Measurements from ENCODE around the gene TCF4. TPM values are rescaled to one million over a fixed set of nuclear protein-coding genes. Genes with fewer than 3 reads are reported as not detected.
"Not testable (repeated sequence)": the region's sequence is repeated elsewhere in the genome, so short reads cannot be mapped to it uniquely, and the experiment has no call there.

Gene TCF4
- total and polyA plus RNA-seq, 7 experiments from 2014 or later = 0.94 to 21.8 (median 2.6) TPM

DNA sequence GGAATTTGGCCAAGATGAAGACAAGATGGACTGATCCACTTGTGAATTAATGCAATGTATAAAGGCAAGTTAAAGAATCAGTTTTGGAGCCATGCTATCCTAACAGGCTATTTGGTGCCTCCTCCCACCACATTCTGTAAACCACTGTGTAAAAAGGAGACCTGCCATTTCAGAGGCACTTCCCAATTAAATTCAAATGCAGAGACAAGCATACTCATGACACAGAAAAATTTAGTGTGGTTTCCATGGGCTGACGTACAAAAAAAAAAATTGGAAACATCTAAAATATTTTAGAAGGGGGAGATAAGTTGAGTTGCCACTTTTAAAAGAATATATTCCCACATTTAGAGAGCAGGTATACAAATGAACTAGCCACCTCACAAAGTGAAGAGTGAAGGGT lies 112.1 kb downstream of the TCF4 start:
- H3K4me1 ChIP-seq (ENCODE audit: control insufficient read depth in 2 of 2, insufficient read depth in 2 of 2, low read length in 2 of 2) = peaks cover 0 to 4% of the 10 kb centered on the region in 2 donors
- ChIA-PET CTCF (no interaction called here), POLR2A (no interaction called here)
- ATAC-seq (no peak), DNase-seq (no peak)
- Mint-ChIP-seq H3K36me3 (peaks cover 0 to 3% (median 0%) of the 10 kb centered on the region in 5 donors), H3K27ac (peak overlapping the region in 1 of 9 donors; percentile 32), H3K4me1 (peaks cover 12 to 45% (median 22%) of the 10 kb centered on the region in 7 donors), H3K4me3 (peak overlapping the region in 5 of 10 donors; percentile 22 to 79 (median 31)), H3K27me3 (peaks cover 0 to 12% (median 0%) of the 10 kb centered on the region in 5 donors), H3K9me3 (no peaks in the 10 kb centered on the region)
- no peaks in the 10 kb centered on the region for H3K27me3 ChIP-seq (ENCODE audit: control insufficient read depth in 2 of 2, insufficient read depth in 2 of 2, low read length in 2 of 2)
- no peaks in the 10 kb centered on the region for H3K9me3 ChIP-seq (ENCODE audit: control insufficient read depth in 2 of 3, low read length in 3 of 3)
- intact Hi-C loops (cut with micrococcal nuclease) = loop anchor here in 1 of 2 donors (2.0 to 5.0 kb wide), 2 partner anchors 13 to 111 kb away; partner anchors contain the start of gene TCF4
- H3K36me3 ChIP-seq (ENCODE audit: control insufficient read depth in 2 of 3, insufficient read depth in 3 of 3, low read length in 3 of 3) = no peaks in the 10 kb centered on the region
- no peak overlapping the region for H3K4me3 ChIP-seq (ENCODE audit: low read length)
- no peak overlapping the region for H3K27ac ChIP-seq (ENCODE audit: low read depth, low read length)

DNA sequence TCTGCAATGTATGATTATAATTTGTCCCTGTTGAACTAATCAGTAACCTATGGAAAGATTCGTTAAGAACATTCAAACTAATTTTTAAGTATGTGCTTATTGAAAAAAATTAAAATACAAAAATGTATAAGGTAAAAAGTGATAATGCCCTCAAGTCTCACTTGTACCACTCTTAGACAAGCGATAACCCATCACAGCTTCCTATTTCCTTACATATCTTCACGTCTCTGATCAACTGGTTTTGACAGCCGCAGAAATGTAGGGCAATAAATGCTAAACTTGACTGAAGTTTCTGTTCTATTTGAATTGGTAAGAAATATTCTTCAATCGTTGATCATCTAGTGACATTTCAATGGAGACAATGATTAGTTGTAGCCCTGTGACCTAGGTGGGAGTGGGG lies 112.5 kb downstream of the TCF4 start:
- ChIA-PET POLR2A (no interaction called here), CTCF (no interaction called here)
- H3K4me3 Mint-ChIP-seq = peak overlapping the region in 4 of 10 donors; percentile 22 to 51 (median 30)
- no peaks in the 10 kb centered on the region for H3K9me3 Mint-ChIP-seq
- H3K4me1 Mint-ChIP-seq = peaks cover 12 to 45% (median 22%) of the 10 kb centered on the region in 7 donors
- DNase-seq = no peak
- H3K36me3 Mint-ChIP-seq = peaks cover 0 to 3% (median 0%) of the 10 kb centered on the region in 5 donors
- Histone ChIP-seq H3K36me3 (ENCODE audit: control insufficient read depth in 2 of 3, insufficient read depth in 3 of 3, low read length in 3 of 3) (no peaks in the 10 kb centered on the region), H3K4me3 (ENCODE audit: low read length) (no peak overlapping the region), H3K9me3 (ENCODE audit: control insufficient read depth in 2 of 3, low read length in 3 of 3) (no peaks in the 10 kb centered on the region), H3K27me3 (ENCODE audit: control insufficient read depth in 2 of 2, insufficient read depth in 2 of 2, low read length in 2 of 2) (no peaks in the 10 kb centered on the region), H3K4me1 (ENCODE audit: control insufficient read depth in 2 of 2, insufficient read depth in 2 of 2, low read length in 2 of 2) (peaks cover 0 to 4% of the 10 kb centered on the region in 2 donors), H3K27ac (ENCODE audit: low read depth, low read length) (no peak overlapping the region)
- intact Hi-C loops (cut with micrococcal nuclease) = loop anchor here in 1 of 2 donors (5.0 kb wide), 1 partner anchor 112 kb away; the partner anchor contains the start of gene TCF4
- H3K27ac Mint-ChIP-seq = no peak overlapping the region
- no peak for ATAC-seq
- peaks cover 0 to 12% (median 0%) of the 10 kb centered on the region in 5 donors for H3K27me3 Mint-ChIP-seq

- Histone ChIP-seq H3K27ac (ENCODE audit: low read depth, low read length) (no peak overlapping the region), H3K4me3 (ENCODE audit: low read length) (no peak overlapping the region), H3K4me1 (ENCODE audit: control insufficient read depth in 2 of 2, insufficient read depth in 2 of 2, low read length in 2 of 2) (peaks cover 0 to 4% of the 10 kb centered on the region in 2 donors), H3K36me3 (ENCODE audit: control insufficient read depth in 2 of 3, insufficient read depth in 3 of 3, low read length in 3 of 3) (no peaks in the 10 kb centered on the region), H3K27me3 (ENCODE audit: control insufficient read depth in 2 of 2, insufficient read depth in 2 of 2, low read length in 2 of 2) (no peaks in the 10 kb centered on the region), H3K9me3 (ENCODE audit: control insufficient read depth in 2 of 3, low read length in 3 of 3) (no peaks in the 10 kb centered on the region)
- peaks cover 0 to 12% (median 0%) of the 10 kb centered on the region in 5 donors for H3K27me3 Mint-ChIP-seq
- peaks cover 0 to 3% (median 0%) of the 10 kb centered on the region in 5 donors for H3K36me3 Mint-ChIP-seq
- ATAC-seq (no peak), DNase-seq (no peak)
- H3K4me1 Mint-ChIP-seq = peaks cover 11 to 36% (median 22%) of the 10 kb centered on the region in 7 donors
- no peak overlapping the region for H3K27ac Mint-ChIP-seq
- H3K9me3 Mint-ChIP-seq = no peaks in the 10 kb centered on the region
- intact Hi-C loops (cut with micrococcal nuclease) = no loop called here
- ChIA-PET CTCF (no interaction called here), POLR2A (no interaction called here)
- H3K4me3 Mint-ChIP-seq = no peak overlapping the region
Observed at GRCh38 chr18:55473560-55473959, 114.4 kb downstream of the TCF4 start.

GRCh38 chr18:55473058-55473457 lies 114.9 kb downstream of the TCF4 start:
- no peaks in the 10 kb centered on the region for H3K36me3 ChIP-seq (ENCODE audit: control insufficient read depth in 2 of 3, insufficient read depth in 3 of 3, low read length in 3 of 3)
- H3K4me1 ChIP-seq (ENCODE audit: control insufficient read depth in 2 of 2, insufficient read depth in 2 of 2, low read length in 2 of 2) = peaks cover 0 to 4% of the 10 kb centered on the region in 2 donors
- H3K27me3 ChIP-seq (ENCODE audit: control insufficient read depth in 2 of 2, insufficient read depth in 2 of 2, low read length in 2 of 2) = no peaks in the 10 kb centered on the region
- no peaks in the 10 kb centered on the region for H3K9me3 ChIP-seq (ENCODE audit: control insufficient read depth in 2 of 3, low read length in 3 of 3)
- H3K4me3 ChIP-seq (ENCODE audit: low read length) = no peak overlapping the region
- CTCF ChIA-PET = no interaction called here
- intact Hi-C loops (cut with micrococcal nuclease) = no loop called here
- Mint-ChIP-seq H3K36me3 (peaks cover 0 to 3% (median 0%) of the 10 kb centered on the region in 5 donors), H3K27ac (no peak overlapping the region), H3K4me3 (no peak overlapping the region), H3K4me1 (peaks cover 6 to 32% (median 17%) of the 10 kb centered on the region in 7 donors), H3K9me3 (no peaks in the 10 kb centered on the region), H3K27me3 (peaks cover 0 to 12% (median 0%) of the 10 kb centered on the region in 5 donors)
- no peak for DNase-seq
- POLR2A ChIA-PET = no interaction called here
- no peak overlapping the region for H3K27ac ChIP-seq (ENCODE audit: low read depth, low read length)
- no peak for ATAC-seq

GRCh38 chr18:55470826-55471225 lies 117.2 kb downstream of the TCF4 start:
- no peaks in the 10 kb centered on the region for H3K4me1 ChIP-seq (ENCODE audit: control insufficient read depth in 2 of 2, insufficient read depth in 2 of 2, low read length in 2 of 2)
- H3K4me3 ChIP-seq (ENCODE audit: low read length) = no peak overlapping the region
- no peaks in the 10 kb centered on the region for H3K27me3 ChIP-seq (ENCODE audit: control insufficient read depth in 2 of 2, insufficient read depth in 2 of 2, low read length in 2 of 2)
- H3K36me3 ChIP-seq (ENCODE audit: control insufficient read depth in 2 of 3, insufficient read depth in 3 of 3, low read length in 3 of 3) = no peaks in the 10 kb centered on the region
- H3K27me3 Mint-ChIP-seq = peaks cover 6 to 15% (median 10%) of the 10 kb centered on the region in 5 donors
- H3K4me3 Mint-ChIP-seq = no peak overlapping the region
- no peak overlapping the region for H3K27ac Mint-ChIP-seq
- intact Hi-C loops (cut with micrococcal nuclease) = no loop called here
- no peak overlapping the region for H3K27ac ChIP-seq (ENCODE audit: low read depth, low read length)
- ChIA-PET CTCF (no interaction called here), POLR2A (no interaction called here)
- ATAC-seq (no peak), DNase-seq (no peak)
- H3K4me1 Mint-ChIP-seq = peaks cover 0 to 9% (median under 1%) of the 10 kb centered on the region in 7 donors
- no peaks in the 10 kb centered on the region for H3K9me3 ChIP-seq (ENCODE audit: control insufficient read depth in 2 of 3, low read length in 3 of 3)
- H3K9me3 Mint-ChIP-seq = no peaks in the 10 kb centered on the region
- no peaks in the 10 kb centered on the region for H3K36me3 Mint-ChIP-seq

DNA sequence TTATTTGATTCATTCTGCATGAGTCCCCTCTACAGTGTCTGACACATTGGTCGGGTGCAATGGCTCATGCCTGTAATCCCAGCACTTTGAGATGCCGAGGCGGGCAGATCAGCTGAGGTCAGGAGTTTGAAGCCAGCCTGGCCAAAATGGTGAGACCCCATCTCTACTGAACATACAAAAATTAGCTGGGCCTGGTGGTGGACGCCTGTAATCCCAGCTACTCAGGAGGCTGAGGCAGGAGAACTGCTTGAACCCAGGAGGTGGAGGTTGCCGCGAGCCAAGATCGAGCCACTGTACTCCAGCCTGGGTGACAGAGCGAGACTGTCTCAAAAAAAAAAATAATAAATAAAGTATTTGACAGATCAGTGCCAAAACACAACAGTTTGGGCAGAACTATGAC lies 118.9 kb downstream of the TCF4 start:
- H3K9me3 Mint-ChIP-seq; intact Hi-C loops (cut with micrococcal nuclease); DNase-seq; H3K4me3 ChIP-seq (ENCODE audit: low read length); H3K27me3 ChIP-seq (ENCODE audit: control insufficient read depth in 2 of 2, insufficient read depth in 2 of 2, low read length in 2 of 2); H3K4me1 ChIP-seq (ENCODE audit: control insufficient read depth in 2 of 2, insufficient read depth in 2 of 2, low read length in 2 of 2); ATAC-seq; H3K27ac ChIP-seq (ENCODE audit: low read depth, low read length); H3K36me3 ChIP-seq (ENCODE audit: control insufficient read depth in 2 of 3, insufficient read depth in 3 of 3, low read length in 3 of 3); CTCF ChIA-PET; POLR2A ChIA-PET; H3K27ac Mint-ChIP-seq; H3K4me1 Mint-ChIP-seq; H3K9me3 ChIP-seq (ENCODE audit: control insufficient read depth in 2 of 3, low read length in 3 of 3); H3K4me3 Mint-ChIP-seq; H3K36me3 Mint-ChIP-seq: not testable (repeated sequence)
- H3K27me3 Mint-ChIP-seq = peaks cover 6 to 15% (median 8%) of the 10 kb centered on the region in 5 donors

GRCh38 chr18:55466789-55467188 lies 121.2 kb downstream of the TCF4 start:
- Mint-ChIP-seq H3K27ac (no peak overlapping the region), H3K4me1 (no peaks in the 10 kb centered on the region), H3K36me3 (no peaks in the 10 kb centered on the region), H3K4me3 (no peak overlapping the region), H3K27me3 (peaks cover 2 to 15% (median 7%) of the 10 kb centered on the region in 5 donors), H3K9me3 (no peaks in the 10 kb centered on the region)
- ChIA-PET CTCF (no interaction called here), POLR2A (no interaction called here)
- H3K36me3 ChIP-seq (ENCODE audit: control insufficient read depth in 2 of 3, insufficient read depth in 3 of 3, low read length in 3 of 3) = no peaks in the 10 kb centered on the region
- DNase-seq (no peak), ATAC-seq (no peak)
- no peak overlapping the region for H3K4me3 ChIP-seq (ENCODE audit: low read length)
- intact Hi-C loops (cut with micrococcal nuclease) = no loop called here
- no peak overlapping the region for H3K27ac ChIP-seq (ENCODE audit: low read depth, low read length)
- H3K9me3 ChIP-seq (ENCODE audit: control insufficient read depth in 2 of 3, low read length in 3 of 3) = no peaks in the 10 kb centered on the region
- H3K27me3 ChIP-seq (ENCODE audit: control insufficient read depth in 2 of 2, insufficient read depth in 2 of 2, low read length in 2 of 2) = no peaks in the 10 kb centered on the region
- no peaks in the 10 kb centered on the region for H3K4me1 ChIP-seq (ENCODE audit: control insufficient read depth in 2 of 2, insufficient read depth in 2 of 2, low read length in 2 of 2)

Data from naive thymus-derived CD4-positive, alpha-beta T cell (primary cell).